Activated T-helper 2 cell treated with anti-CD3 and anti-CD28 coated beads, Interferon-gamma antibody, Interleukin-2, Interleukin-4, amounts not matched to agents 10 μg/mL and 5 μg/mL and 100 μg/mL, durations not matched to agents 14 hours and 24 hours and 36 hours (primary cell): Measurements from ENCODE around the gene CCR3. TPM values are rescaled to one million over a fixed set of nuclear protein-coding genes. Genes with fewer than 3 reads are reported as not detected.
A peak's percentile ranks its signal among the peaks of the same experiment; 100 is the strongest.

Experiments used
- DNase-seq: peaks from one replicate; pipeline ENCODE4 v3.0.0; 2021; ENCODE audit warnings: low spot score
- H3K27ac Mint-ChIP-seq: one replicate; pipeline ENCODE4 v1.8.0; 2021; ENCODE audit warnings: mixed read lengths
- H3K27me3 Mint-ChIP-seq: one replicate; pipeline ENCODE4 v1.8.0; 2021; ENCODE audit warnings: low read depth, mixed read lengths
- H3K36me3 Mint-ChIP-seq: one replicate; pipeline ENCODE4 v1.8.0; 2021; ENCODE audit warnings: low read depth, mixed read lengths
- H3K4me1 Mint-ChIP-seq: one replicate; pipeline ENCODE4 v1.8.0; 2021; ENCODE audit warnings: low read depth, mixed read lengths
- H3K4me3 Mint-ChIP-seq: one replicate; pipeline ENCODE4 v1.8.0; 2021; ENCODE audit warnings: low read depth, mild to moderate bottlenecking, moderate library complexity, mixed read lengths
- H3K9me3 Mint-ChIP-seq: one replicate; pipeline ENCODE4 v1.8.0; 2021; ENCODE audit warnings: mixed read lengths
- intact Hi-C: fragments of 100-400 bp; cut with micrococcal nuclease; formaldehyde crosslinking; loops from one replicate; pipeline ENCODE4 v1.15.1; 2023
- total RNA-seq: library from RNA; stranded (reverse); gene quantifications from 2 replicates; pipeline ENCODE4 v1.2.3, GENCODE V29; 2022

Gene CCR3
- total RNA-seq, 1 donor from 2014 or later: not detected

DNA sequence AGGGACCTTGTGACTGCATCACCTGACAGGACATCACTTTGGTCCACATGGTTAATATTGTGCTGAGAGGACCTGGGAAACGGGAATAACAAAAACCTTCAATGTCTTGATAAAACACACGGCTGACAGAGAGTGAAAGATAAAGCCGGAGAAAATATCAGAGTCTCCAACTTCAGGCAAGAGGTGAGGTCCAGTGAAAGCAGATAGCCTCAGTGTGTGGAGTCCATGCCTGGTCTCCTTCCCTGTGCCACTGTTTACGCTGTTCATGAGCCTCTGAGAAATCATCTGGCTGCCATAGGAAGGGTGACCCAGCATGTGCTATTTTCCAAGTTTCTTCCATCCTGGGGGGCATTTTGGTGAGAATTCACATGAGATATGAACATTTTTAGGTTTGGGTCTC is 39.8 kb downstream of the CCR3 start:
- Mint-ChIP-seq H3K4me3 (no peak overlapping the region), H3K9me3 (peaks cover 18% of the 10 kb centered on the region), H3K36me3 (peaks cover 16% of the 10 kb centered on the region), H3K4me1 (peaks cover 80% of the 10 kb centered on the region), H3K27ac (no peak overlapping the region), H3K27me3 (peaks cover 10% of the 10 kb centered on the region)
- no peak for DNase-seq
- intact Hi-C loops: loop anchor here (5.0 to 10.0 kb wide), 2 partner anchors 75 to 337 kb away; partner anchors contain the start of genes CCR1 and CXCR6

DNA sequence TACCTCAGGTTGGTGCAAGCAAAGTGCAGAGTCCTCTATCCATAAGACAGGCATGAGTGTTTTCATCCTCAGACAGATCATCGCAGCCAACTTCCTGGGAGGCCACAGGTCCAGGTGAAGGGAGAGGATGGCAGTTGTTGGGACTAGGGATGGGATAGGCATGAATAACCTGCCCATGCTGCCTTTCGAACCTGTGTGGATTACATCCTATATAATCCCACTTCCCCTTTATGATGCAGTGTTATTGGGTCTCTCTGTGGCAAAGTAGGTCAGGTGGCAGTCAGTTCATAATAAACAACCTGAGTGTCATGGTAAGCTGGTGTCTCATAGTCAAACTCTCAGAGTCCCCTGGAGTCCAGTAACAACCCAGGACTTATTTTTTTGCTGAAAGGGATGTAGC is 40.4 kb downstream of the CCR3 start:
- H3K27me3 Mint-ChIP-seq: peaks cover 6% of the 10 kb centered on the region
- intact Hi-C loops: loop anchor here (5.0 to 10.0 kb wide), 2 partner anchors 75 to 338 kb away; partner anchors contain the start of genes CCR1 and CXCR6
- peaks cover 14% of the 10 kb centered on the region for H3K9me3 Mint-ChIP-seq
- peaks cover 79% of the 10 kb centered on the region for H3K4me1 Mint-ChIP-seq
- peaks cover 12% of the 10 kb centered on the region for H3K36me3 Mint-ChIP-seq
- H3K27ac Mint-ChIP-seq: no peak overlapping the region
- no peak overlapping the region for H3K4me3 Mint-ChIP-seq
- no peak for DNase-seq

DNA sequence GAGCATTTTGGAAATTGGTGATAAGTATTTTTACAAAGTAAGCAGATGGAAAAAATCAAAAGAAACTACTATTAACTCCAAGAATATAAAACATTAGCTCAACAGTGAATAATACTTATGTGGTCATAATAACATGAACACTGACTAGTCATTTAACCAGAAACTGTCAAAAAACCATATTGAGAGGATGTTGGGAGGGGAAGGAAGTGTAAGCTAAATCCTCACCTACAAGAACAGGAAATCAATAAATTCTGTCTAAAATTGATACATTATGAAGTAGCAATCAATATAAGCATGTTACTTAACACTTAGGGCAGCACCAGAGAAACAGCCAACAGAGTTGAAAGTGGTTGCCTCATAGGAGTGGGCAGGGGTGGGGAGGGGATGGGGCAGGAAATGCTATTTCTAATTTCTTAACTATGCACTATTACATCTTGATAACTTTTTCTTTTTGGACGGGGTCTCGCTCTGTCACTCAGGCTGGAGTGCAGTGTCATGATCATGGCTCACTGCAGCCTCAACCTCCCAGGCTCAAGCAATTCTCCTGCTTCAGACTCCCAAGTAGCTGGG is 41.7 kb downstream of the CCR3 start:
- no peak for DNase-seq
- H3K4me3 Mint-ChIP-seq: peak overlapping the region; percentile 46

DNA sequence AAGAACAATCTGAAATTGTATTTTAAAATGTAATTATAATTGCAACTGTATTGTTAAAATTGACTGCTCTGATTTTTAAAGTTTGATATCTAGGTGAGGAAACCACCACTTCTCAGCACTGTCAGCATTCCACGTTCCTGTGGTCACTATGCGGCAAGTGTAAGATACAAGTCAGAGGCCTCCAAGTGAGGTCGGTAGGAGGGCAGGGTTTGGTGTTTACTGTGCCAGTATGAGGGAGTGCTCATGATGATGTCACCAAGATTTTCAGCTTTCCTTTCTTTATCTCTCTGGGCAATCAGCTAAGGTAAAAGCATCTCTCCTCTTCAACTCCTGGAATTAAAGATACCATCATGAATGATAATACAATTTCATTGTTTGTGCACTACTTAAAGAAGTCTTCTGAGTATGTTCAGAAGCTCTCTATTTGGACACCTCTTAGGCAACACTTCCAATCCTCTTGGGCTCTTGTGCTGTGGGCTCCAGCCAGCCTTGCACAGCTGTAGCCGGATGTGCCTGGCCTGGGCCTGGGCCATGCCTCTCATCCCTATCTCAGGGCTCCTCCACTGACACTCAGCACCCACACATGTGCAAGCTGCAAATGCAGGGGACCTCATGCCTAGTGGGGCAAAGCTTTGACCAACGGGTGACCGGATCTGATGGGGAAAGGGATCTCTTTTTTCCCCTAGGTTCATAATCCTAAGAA is 42.9 kb downstream of the CCR3 start:
- intact Hi-C loops: loop anchor here (1.0 to 10.0 kb wide), 5 partner anchors 9 to 340 kb away; partner anchors contain the start of genes CCR1 and CXCR6
- H3K4me1 Mint-ChIP-seq: peaks cover 70% of the 10 kb centered on the region
- no peaks in the 10 kb centered on the region for H3K9me3 Mint-ChIP-seq
- no peak overlapping the region for H3K4me3 Mint-ChIP-seq
- H3K27ac Mint-ChIP-seq: peak overlapping the region; percentile 53
- no peaks in the 10 kb centered on the region for H3K36me3 Mint-ChIP-seq
- H3K27me3 Mint-ChIP-seq: peaks cover 22% of the 10 kb centered on the region
- DNase-seq: peak; percentile 47

More for the DNA sequence above, 41.7 kb downstream of the CCR3 start:
- Mint-ChIP-seq H3K27me3 (peaks cover 14% of the 10 kb centered on the region), H3K4me1 (peaks cover 73% of the 10 kb centered on the region), H3K36me3 (peaks cover 5% of the 10 kb centered on the region), H3K9me3 (peaks cover 9% of the 10 kb centered on the region), H3K27ac (peak overlapping the region; percentile 13)
- intact Hi-C loops: loop anchor here (2.0 to 10.0 kb wide), 3 partner anchors 69 to 339 kb away; partner anchors contain the start of genes CCR1 and CXCR6

DNA sequence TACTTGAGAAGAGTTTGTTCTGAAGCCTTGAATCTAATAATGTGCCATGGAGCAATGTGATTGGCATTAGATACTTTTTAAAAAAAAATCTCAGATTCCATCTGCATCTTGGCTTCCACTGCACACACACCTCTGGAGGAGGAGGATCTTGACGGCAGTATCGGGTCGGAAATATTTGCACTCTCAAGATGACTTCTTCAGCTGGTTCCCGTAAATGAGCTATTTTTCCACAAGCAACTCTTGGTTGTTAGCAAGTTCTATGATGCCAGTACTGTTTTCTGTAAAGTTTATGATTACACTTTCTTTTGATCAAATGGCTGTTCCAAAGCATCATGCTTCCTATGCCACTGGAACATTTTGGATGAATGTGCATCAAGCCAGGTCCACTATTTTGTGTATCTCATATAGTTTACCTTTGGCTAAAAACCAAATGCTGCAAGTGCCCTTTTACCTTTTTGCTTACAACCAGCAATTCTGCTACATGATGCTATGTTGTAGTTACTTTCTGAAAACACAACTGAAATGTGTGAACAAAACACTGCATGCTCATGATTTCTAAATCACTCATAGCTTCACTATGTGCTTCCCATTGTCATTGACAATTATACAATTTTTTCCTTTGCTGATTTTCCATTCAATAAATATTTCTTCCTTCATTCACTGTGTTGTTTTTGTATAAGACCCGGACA is 43.8 kb downstream of the CCR3 start:
- intact Hi-C loops: loop anchor here (1.0 to 10.0 kb wide), 4 partner anchors 8 to 341 kb away; partner anchors contain the start of gene CXCR6
- Mint-ChIP-seq H3K4me1 (peaks cover 68% of the 10 kb centered on the region), H3K27me3 (peaks cover 26% of the 10 kb centered on the region), H3K27ac (peak overlapping the region; percentile 60), H3K36me3 (no peaks in the 10 kb centered on the region), H3K9me3 (no peaks in the 10 kb centered on the region), H3K4me3 (no peak overlapping the region)
- DNase-seq: no peak

DNA sequence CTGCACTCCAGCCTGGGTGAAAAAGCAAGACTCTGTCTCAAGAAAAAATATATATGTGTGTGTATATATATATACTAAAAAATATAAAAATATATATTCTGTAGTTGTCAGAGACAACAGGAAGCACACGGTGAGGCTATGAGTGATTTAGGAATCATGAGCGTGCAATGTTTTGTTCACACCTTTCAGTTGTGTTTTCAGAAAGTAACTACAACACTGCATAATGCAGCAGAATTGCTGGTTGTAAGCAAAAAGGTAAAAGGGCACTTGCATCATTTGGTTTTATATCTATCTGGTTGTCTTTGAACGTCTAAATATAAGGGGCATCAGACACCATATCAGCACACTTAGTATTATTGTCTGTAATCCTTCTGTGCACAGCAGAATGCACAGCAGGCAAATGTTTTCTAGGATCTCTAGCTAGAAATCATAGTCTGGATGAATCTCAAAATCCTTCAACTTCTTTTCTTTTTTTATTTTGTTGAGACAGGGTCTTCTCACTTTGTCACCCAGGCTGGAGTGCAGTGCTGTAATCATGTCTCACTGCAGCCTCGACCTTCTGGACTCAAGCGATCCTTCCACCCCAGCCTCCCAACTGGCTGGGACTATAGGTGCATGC is 44.8 kb downstream of the CCR3 start:
- intact Hi-C loops: loop anchor here (10.0 kb wide), 1 partner anchor 342 kb away; the partner anchor contains the start of gene CXCR6
- Mint-ChIP-seq H3K36me3 (no peaks in the 10 kb centered on the region), H3K27me3 (peaks cover 34% of the 10 kb centered on the region), H3K27ac (no peak overlapping the region), H3K9me3 (no peaks in the 10 kb centered on the region), H3K4me3 (no peak overlapping the region), H3K4me1 (peaks cover 62% of the 10 kb centered on the region)
- DNase-seq: no peak

DNA sequence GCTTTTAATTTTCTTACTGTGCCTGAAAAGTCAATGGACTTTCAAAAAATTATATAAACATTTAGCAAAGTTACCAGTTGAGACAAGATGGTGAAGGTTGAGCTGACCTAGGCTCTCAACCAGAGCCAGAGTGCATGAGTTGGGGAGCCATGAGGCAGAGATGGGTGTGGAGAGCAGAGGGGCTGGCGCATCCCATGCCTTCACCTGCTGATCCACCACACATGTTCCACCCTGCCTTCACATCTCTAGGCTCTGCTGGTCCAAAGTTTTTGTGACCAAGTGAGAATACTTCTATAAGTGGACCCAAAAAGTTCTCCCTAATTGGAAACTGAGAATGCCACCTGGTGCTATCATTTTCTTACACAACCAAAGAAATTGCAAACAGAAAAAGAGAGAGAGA is 47.3 kb downstream of the CCR3 start:
- Mint-ChIP-seq H3K27me3 (peaks cover 31% of the 10 kb centered on the region), H3K27ac (no peak overlapping the region), H3K4me1 (peaks cover 58% of the 10 kb centered on the region), H3K4me3 (no peak overlapping the region), H3K36me3 (no peaks in the 10 kb centered on the region), H3K9me3 (no peaks in the 10 kb centered on the region)
- intact Hi-C loops: loop anchor here (10.0 kb wide), 1 partner anchor 345 kb away; the partner anchor contains the start of gene CXCR6
- no peak for DNase-seq

DNA sequence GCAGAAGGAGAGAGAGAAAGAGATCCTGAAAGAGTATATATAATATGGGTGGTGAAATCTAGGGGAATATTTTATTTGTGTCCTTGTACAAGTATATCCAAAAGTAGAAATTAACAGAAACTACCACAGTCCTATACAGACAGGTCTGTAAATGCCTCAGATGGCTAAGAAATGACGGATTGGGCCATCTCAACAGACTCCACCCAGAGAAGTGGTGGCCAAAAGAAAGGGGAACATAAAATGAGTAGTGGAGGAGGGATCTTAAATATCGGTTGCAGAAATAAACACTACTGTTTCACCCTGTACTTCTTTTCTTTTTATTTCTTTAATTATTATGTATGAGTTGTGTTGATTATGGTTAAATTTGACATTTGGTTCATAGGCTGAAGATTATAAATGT is 47.7 kb downstream of the CCR3 start:
- peaks cover 58% of the 10 kb centered on the region for H3K4me1 Mint-ChIP-seq
- H3K4me3 Mint-ChIP-seq: no peak overlapping the region
- intact Hi-C loops: loop anchor here (5.0 to 10.0 kb wide), 4 partner anchors 152 to 595 kb away; partner anchors contain the start of genes CXCR6 and FYCO1
- peaks cover 31% of the 10 kb centered on the region for H3K27me3 Mint-ChIP-seq
- H3K9me3 Mint-ChIP-seq: no peaks in the 10 kb centered on the region
- H3K36me3 Mint-ChIP-seq: no peaks in the 10 kb centered on the region
- no peak for DNase-seq
- H3K27ac Mint-ChIP-seq: no peak overlapping the region

DNA sequence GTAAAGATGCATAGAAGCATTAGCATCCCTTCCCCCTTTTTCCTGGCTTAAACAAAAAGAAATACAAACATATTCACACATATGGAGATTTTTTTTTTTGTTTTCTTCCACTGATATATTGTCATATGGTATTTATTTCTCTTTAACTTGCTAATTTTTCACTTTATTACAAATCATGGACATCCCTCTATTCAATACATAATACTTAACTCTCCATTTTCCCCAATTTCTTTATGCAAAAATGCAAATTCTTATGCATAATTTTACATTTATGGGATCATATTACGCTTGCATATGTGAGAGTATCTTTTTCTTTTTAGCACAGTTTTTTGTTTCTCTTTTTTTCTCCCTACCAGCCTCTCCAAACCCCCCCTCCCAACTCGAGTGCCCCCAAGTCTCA is 48.8 kb downstream of the CCR3 start:
- Mint-ChIP-seq H3K27ac (no peak overlapping the region), H3K9me3 (no peaks in the 10 kb centered on the region), H3K36me3 (no peaks in the 10 kb centered on the region), H3K27me3 (peaks cover 35% of the 10 kb centered on the region), H3K4me1 (peaks cover 50% of the 10 kb centered on the region), H3K4me3 (no peak overlapping the region)
- intact Hi-C loops: loop anchor here (5.0 to 10.0 kb wide), 3 partner anchors 151 to 596 kb away; partner anchors contain the start of gene FYCO1
- DNase-seq: no peak

DNA sequence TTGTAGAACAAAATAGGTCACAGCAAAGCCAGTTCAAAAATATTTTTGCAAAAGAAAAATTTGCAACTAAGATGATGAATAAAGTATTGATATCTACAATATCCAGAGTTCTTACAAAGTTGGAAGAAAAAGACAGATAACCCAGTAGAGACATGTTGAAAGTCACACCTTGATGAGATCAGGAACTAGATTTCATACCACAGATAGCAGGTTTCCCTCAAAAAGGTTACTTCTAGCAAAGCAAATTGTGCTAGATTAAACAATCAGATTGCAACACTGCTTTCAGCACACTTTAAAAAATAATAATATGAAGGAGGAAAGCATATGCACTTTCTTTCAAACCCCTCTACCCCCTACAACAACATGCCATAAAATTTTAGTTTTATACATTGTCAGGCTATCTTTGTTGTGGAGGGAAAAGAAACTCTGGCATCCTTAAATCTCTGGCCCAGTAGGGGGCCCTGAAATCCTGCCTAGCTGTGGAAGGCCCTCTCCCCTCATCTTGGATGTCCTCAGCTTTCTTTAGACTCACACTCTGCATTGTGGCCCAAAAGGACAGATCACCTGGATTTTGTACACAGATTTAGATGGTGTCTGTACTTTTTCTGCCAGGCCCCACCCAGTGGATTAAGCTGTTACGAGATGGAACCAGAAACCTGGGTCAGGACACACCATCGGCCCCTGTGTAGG is 50.9 kb downstream of the CCR3 start:
- peaks cover 4% of the 10 kb centered on the region for H3K36me3 Mint-ChIP-seq
- intact Hi-C loops: loop anchor here (5.0 to 10.0 kb wide), 3 partner anchors 149 to 598 kb away; partner anchors contain the start of gene FYCO1
- peak overlapping the region; percentile 17 for H3K4me3 Mint-ChIP-seq
- no peak for DNase-seq
- peaks cover 59% of the 10 kb centered on the region for H3K4me1 Mint-ChIP-seq
- peak overlapping the region; percentile 58 for H3K27ac Mint-ChIP-seq
- no peaks in the 10 kb centered on the region for H3K9me3 Mint-ChIP-seq
- H3K27me3 Mint-ChIP-seq: peaks cover 39% of the 10 kb centered on the region

DNA sequence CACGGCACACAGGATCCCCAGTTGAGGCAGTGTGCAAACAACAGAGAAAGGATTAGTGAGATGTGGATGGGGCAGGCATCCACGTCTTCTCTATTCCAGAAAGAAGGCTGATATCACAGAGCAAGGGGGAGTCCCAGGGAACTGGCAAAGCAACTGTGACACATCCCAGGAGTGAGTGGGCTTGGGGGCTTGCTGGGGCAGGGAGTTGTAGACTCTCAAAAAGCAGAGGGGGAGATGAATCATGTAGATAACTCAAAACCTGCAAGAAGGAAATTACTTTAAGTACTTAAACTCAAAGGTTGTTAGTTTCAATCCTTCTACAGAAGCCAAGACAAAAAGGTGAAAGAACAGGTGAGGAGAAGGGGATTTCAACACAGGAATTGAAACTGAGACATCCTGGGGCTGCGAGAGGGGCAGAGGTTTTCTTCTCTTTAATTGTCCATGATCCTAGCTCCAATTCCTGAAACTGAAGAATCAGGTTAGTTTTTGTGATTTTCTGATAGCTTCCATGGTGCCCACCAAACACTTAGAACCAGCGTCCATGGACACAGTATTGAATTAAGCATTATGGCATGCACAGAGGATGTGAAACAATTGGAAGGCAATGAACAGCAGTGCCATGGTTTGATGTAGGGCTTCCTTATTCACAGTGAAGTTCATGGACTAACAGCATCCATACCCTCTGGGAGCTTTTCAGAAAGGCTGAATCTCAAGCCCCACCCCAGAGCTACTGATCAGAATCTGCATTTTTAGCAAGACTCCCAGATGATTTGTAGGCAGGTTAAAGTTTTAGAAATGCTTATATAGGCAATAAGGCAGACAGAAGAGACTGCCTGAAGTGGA is 52.0 kb downstream of the CCR3 start:
- H3K27ac Mint-ChIP-seq: peak overlapping the region; percentile 58
- peaks cover 33% of the 10 kb centered on the region for H3K27me3 Mint-ChIP-seq
- H3K4me3 Mint-ChIP-seq: peak overlapping the region; percentile 17
- intact Hi-C loops: loop anchor here (1.0 to 10.0 kb wide), 8 partner anchors 9 to 599 kb away; partner anchors contain the start of genes CCR5 and FYCO1
- H3K36me3 Mint-ChIP-seq: peaks cover 4% of the 10 kb centered on the region
- peaks cover 66% of the 10 kb centered on the region for H3K4me1 Mint-ChIP-seq
- no peaks in the 10 kb centered on the region for H3K9me3 Mint-ChIP-seq
- no peak for DNase-seq
